ENCODE measurements around the gene CSAD. TPM values are rescaled to one million over a fixed set of nuclear protein-coding genes. Genes with fewer than 3 reads are reported as not detected.

The CSAD gene
- total RNA-seq, 4 donors from 2014 or later, result 4.1 to 67.6 (median 42.6) TPM

- DNase-seq, result no peak
- no peaks in the 10 kb centered on the region for H3K27me3 ChIP-seq
- no peaks in the 10 kb centered on the region for H3K36me3 ChIP-seq
- H3K27ac ChIP-seq, result no peak overlapping the region
- TF ChIP-seq POLR2A (IDR thresholded peaks at IDR 0.05) (no peak), CTCF (IDR thresholded peaks at IDR 0.05) (no peak)
- no peak overlapping the region for H3K4me3 ChIP-seq
- peaks cover 0 to 6% of the 10 kb centered on the region in 2 donors for H3K4me1 ChIP-seq
- no peaks in the 10 kb centered on the region for H3K9me3 ChIP-seq
- intact Hi-C loops (cut with DNase I; ENCODE audit: low total_unique reads), result loop anchor here (10.0 kb wide), 1 partner anchor 132 kb away; no protein-coding TSS in a partner anchor
Observed at GRCh38 chr12:53196486-53196885, 15.8 kb upstream of the CSAD start.

- no peaks in the 10 kb centered on the region for H3K27me3 ChIP-seq
- H3K4me1 ChIP-seq, result peaks cover 0 to 6% of the 10 kb centered on the region in 2 donors
- DNase-seq, result no peak
- H3K4me3 ChIP-seq, result no peak overlapping the region
- no peaks in the 10 kb centered on the region for H3K36me3 ChIP-seq
- intact Hi-C loops (cut with DNase I; ENCODE audit: low total_unique reads), result loop anchor here (10.0 kb wide), 1 partner anchor 131 kb away; no protein-coding TSS in a partner anchor
- TF ChIP-seq CTCF (IDR thresholded peaks at IDR 0.05) (no peak), POLR2A (IDR thresholded peaks at IDR 0.05) (no peak)
- H3K27ac ChIP-seq, result no peak overlapping the region
- H3K9me3 ChIP-seq, result no peaks in the 10 kb centered on the region
Observed at GRCh38 chr12:53195516-53196420, 15.0 kb upstream of the CSAD start.

- no peak overlapping the region for H3K4me3 ChIP-seq
- H3K4me1 ChIP-seq, result peaks cover 0 to 6% of the 10 kb centered on the region in 2 donors
- no peaks in the 10 kb centered on the region for H3K36me3 ChIP-seq
- no peaks in the 10 kb centered on the region for H3K27me3 ChIP-seq
- intact Hi-C loops (cut with DNase I; ENCODE audit: low total_unique reads), result loop anchor here (10.0 kb wide), 1 partner anchor 130 kb away; no protein-coding TSS in a partner anchor
- no peaks in the 10 kb centered on the region for H3K9me3 ChIP-seq
- no peak overlapping the region for H3K27ac ChIP-seq
- DNase-seq, result no peak
- TF ChIP-seq CTCF (IDR thresholded peaks at IDR 0.05) (no peak), POLR2A (IDR thresholded peaks at IDR 0.05) (no peak)
Observed at GRCh38 chr12:53194973-53195372, 14.2 kb upstream of the CSAD start.

GRCh38 chr12:53193985-53194716 is 13.4 kb upstream of the CSAD start:
- intact Hi-C loops (cut with DNase I; ENCODE audit: low total_unique reads), result loop anchor here (10.0 kb wide), 1 partner anchor 129 kb away; no protein-coding TSS in a partner anchor
- peaks cover 0 to 6% of the 10 kb centered on the region in 2 donors for H3K4me1 ChIP-seq
- H3K27ac ChIP-seq, result no peak overlapping the region
- TF ChIP-seq CTCF (IDR thresholded peaks at IDR 0.05), result no peak
- TF ChIP-seq POLR2A (IDR thresholded peaks at IDR 0.05), result no peak
- no peaks in the 10 kb centered on the region for H3K27me3 ChIP-seq
- no peak for DNase-seq
- no peaks in the 10 kb centered on the region for H3K9me3 ChIP-seq
- H3K4me3 ChIP-seq, result no peak overlapping the region
- no peaks in the 10 kb centered on the region for H3K36me3 ChIP-seq

Data from uterus (tissue), 4 donors.